SK-N-SH (cell line): Measurements from ENCODE around the gene CPPED1.

Experiments
- FOSL2 ChIP-seq: IDR thresholded peaks from 2 replicates; pipeline ENCODE4 v1.4.0; 2012; ENCODE audit warnings: low read depth, mild to moderate bottlenecking, moderate library complexity, borderline replicate concordance
- TAF1 ChIP-seq: IDR thresholded peaks from 2 replicates; pipeline ENCODE4 v1.6.1; 2012; ENCODE audit warnings: low read depth, mild to moderate bottlenecking, low read length, moderate library complexity, borderline replicate concordance
- TF ChIP-seq, protein P1 (sequence below): fragments of 200-600 bp; sonication (generic); IDR thresholded peaks from 2 replicates; pipeline ENCODE4 v1.6.1; 2017; ENCODE audit warnings: antibody characterized with exemption, mild to moderate bottlenecking, moderate library complexity

DNA sequence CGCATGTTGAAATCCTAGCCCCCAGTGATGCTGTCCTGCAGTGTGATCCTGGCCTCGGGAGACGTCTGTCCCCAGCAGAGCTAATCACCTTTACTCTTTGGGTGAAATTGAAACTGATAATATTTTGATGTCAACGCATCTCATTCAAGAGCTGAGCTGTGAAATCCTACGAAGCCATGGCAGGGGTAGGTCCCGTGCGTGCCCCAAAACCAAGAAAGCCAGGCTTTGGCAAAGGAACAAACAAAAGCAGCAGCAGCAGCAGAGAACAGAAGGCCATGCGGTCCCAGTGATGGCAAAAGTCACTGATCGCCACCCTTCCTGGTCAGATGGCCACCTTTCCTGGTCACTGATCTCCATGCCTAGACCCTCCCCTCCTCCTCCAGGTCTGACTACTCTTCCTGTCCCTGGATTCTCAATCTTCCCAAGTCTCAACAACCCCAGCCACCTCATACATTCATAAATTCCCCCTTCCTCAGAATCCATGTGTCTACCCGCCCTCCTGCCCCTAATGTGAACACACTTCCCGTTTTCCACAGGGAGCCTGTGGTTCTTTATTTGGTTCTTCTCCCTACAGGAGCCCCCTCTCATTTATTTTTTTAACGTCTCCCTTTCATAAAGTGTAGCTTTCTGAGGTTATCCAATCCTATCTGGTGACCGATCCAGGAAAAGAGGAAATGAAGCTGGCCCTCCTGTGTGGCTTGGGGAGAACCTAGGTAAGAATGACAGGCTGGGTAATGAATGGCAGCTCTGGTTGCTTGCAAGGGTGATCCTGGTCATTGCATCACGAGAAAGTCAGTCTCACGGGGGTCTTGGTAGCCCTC, 50.3 kb downstream of the CPPED1 start:
- TF ChIP-seq TAF1 (no peak), FOSL2 (no peak)
- TF ChIP-seq, protein P1, sequence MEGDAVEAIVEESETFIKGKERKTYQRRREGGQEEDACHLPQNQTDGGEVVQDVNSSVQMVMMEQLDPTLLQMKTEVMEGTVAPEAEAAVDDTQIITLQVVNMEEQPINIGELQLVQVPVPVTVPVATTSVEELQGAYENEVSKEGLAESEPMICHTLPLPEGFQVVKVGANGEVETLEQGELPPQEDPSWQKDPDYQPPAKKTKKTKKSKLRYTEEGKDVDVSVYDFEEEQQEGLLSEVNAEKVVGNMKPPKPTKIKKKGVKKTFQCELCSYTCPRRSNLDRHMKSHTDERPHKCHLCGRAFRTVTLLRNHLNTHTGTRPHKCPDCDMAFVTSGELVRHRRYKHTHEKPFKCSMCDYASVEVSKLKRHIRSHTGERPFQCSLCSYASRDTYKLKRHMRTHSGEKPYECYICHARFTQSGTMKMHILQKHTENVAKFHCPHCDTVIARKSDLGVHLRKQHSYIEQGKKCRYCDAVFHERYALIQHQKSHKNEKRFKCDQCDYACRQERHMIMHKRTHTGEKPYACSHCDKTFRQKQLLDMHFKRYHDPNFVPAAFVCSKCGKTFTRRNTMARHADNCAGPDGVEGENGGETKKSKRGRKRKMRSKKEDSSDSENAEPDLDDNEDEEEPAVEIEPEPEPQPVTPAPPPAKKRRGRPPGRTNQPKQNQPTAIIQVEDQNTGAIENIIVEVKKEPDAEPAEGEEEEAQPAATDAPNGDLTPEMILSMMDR, result no peak
